PC-9 (cell line): Measurements from ENCODE around the gene CFAP99. TPM values are rescaled to one million over a fixed set of nuclear protein-coding genes. Genes with fewer than 3 reads are reported as not detected.

ENCODE experiments used
- BruUV-seq: library from RNA; stranded (reverse); fragments of 400-500 nt; replicated peaks from 2 replicates; lab custom pipeline; 2021; lab: Mats Ljungman, UMichigan
- CTCF ChIA-PET: fragments of 300-600 bp; sonication (Branson Sonifier 250); formaldehyde crosslinking; loops from one replicate; lab custom pipeline; 2022; ENCODE audit warnings: antibody characterized with exemption; lab: Charles Lee
- POLR2A ChIA-PET: fragments of 300-600 bp; sonication (Branson Sonifier 250); formaldehyde crosslinking; loops from one replicate; lab custom pipeline; 2022; ENCODE audit warnings: antibody characterized with exemption; ENCODE audit not compliant: unreplicated experiment; lab: Charles Lee
- DNase-seq, 2 experiments: peaks; one replicate each; pipeline versions ENCODE4 v3.0.0 to v3.0.0-alpha.2; 2015 to 2022; ENCODE audit warnings: mixed read lengths in 1 of 2
- H2AFZ ChIP-seq: fragments of 200-600 bp; sonication (generic); 2 replicates; pipeline ENCODE4 v1.8.1; 2017; ENCODE audit warnings: antibody characterized with exemption
- H3F3A ChIP-seq: fragments of 200-600 bp; sonication (generic); 2 replicates; pipeline ENCODE4 v1.8.1; 2017; ENCODE audit warnings: antibody characterized with exemption, mild to moderate bottlenecking, low read depth; ENCODE audit not compliant: insufficient read depth
- H3K27ac ChIP-seq: fragments of 200-600 bp; sonication (generic); 2 replicates; pipeline ENCODE4 v1.6.1; 2016; ENCODE audit warnings: mixed run types
- H3K27me3 ChIP-seq: fragments of 200-600 bp; sonication (generic); 2 replicates; pipeline ENCODE4 v1.6.1; 2016; ENCODE audit warnings: low read depth, mixed run types; ENCODE audit not compliant: insufficient read depth
- H3K36me3 ChIP-seq: fragments of 200-600 bp; sonication (generic); 2 replicates; pipeline ENCODE4 v1.6.1; 2016; ENCODE audit warnings: low read depth, mixed run types
- H3K4me1 ChIP-seq: fragments of 200-600 bp; sonication (generic); replicated peaks from 2 replicates; pipeline ENCODE4 v1.6.1; 2016; ENCODE audit warnings: mixed run types; ENCODE audit not compliant: insufficient read depth
- H3K4me2 ChIP-seq: fragments of 200-600 bp; sonication (generic); 2 replicates; pipeline ENCODE4 v1.6.1; 2017; ENCODE audit warnings: mixed run types
- H3K4me3 ChIP-seq: fragments of 200-600 bp; sonication (generic); 2 replicates; pipeline ENCODE4 v1.6.1; 2016; ENCODE audit warnings: mixed run types
- H3K79me2 ChIP-seq: fragments of 200-600 bp; sonication (generic); 2 replicates; pipeline ENCODE4 v1.6.1; 2017; ENCODE audit warnings: low read depth, mixed run types
- H3K9me2 ChIP-seq: fragments of 200-600 bp; sonication (generic); 2 replicates; pipeline ENCODE4 v1.8.1; 2017; ENCODE audit warnings: mild to moderate bottlenecking; ENCODE audit not compliant: insufficient read depth
- H3K9me3 ChIP-seq: fragments of 200-600 bp; sonication (generic); 2 replicates; pipeline ENCODE4 v1.8.1; 2016; ENCODE audit warnings: low read depth; ENCODE audit not compliant: insufficient read depth
- H4K20me1 ChIP-seq: fragments of 200-600 bp; sonication (generic); 2 replicates; pipeline ENCODE4 v1.8.1; 2017; ENCODE audit not compliant: insufficient read depth
- EZH2 ChIP-seq: fragments of 200-600 bp; sonication (generic); IDR thresholded peaks from 2 replicates; pipeline ENCODE4 v1.8.0; 2017; ENCODE audit warnings: antibody characterized with exemption, low read depth
- intact Hi-C: fragments of 100-400 bp; cut with micrococcal nuclease; formaldehyde crosslinking; loops from one replicate; pipeline ENCODE4 v1.10.0; 2022; ENCODE audit not compliant: unreplicated experiment
- total RNA-seq: library from RNA; stranded (reverse); gene quantifications from 2 replicates; pipeline ENCODE4 v1.2.3, GENCODE V29; 2021
- TF ChIP-seq, protein P1 (sequence below): fragments of 200-600 bp; sonication (generic); conservative IDR thresholded peaks from 2 replicates; pipeline ENCODE4 v1.6.1; 2017; ENCODE audit warnings: mixed run types, antibody characterized with exemption, mild to moderate bottlenecking, moderate library complexity

Gene CFAP99
- total RNA-seq, 1 experiment from 2014 or later: 0.85 TPM

DNA sequence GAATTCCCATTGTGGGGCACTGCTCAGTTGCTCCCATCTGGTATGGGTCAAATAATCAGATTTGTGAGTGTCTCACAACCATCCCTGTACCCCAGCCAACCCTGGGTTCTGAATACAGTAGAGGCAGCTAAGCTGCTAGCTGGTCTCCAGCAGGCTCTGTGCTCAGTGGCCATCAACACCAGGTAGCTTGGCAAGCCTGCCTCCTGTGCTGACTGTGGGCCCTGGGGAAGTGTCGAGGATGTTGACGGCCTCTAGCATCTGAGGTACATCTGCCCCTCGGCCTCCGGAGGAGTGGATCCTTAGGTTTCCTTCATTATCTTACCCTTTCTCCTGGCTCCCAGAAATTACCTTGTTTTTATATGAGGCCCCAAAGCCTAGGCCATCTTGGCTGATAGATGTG, 63.4 kb downstream of the CFAP99 start:
- Histone ChIP-seq H3K4me2 (no peak overlapping the region), H3K36me3 (no peaks in the 10 kb centered on the region), H3K9me3 (no peaks in the 10 kb centered on the region), H4K20me1 (peaks cover 87% of the 10 kb centered on the region), H2AFZ (no peak overlapping the region), H3K9me2 (no peaks in the 10 kb centered on the region), H3K27ac (no peak overlapping the region), H3K4me1 (no peaks in the 10 kb centered on the region), H3F3A (no peaks in the 10 kb centered on the region), H3K79me2 (peaks cover 96% of the 10 kb centered on the region), H3K4me3 (no peak overlapping the region), H3K27me3 (no peaks in the 10 kb centered on the region)
- no peak for TF ChIP-seq EZH2
- no TSS peak for BruUV-seq
- intact Hi-C loops: no loop called here
- CTCF ChIA-PET: interaction anchor here (0.6 kb wide), 1 partner anchor 44 kb away, joined by 3 read pairs; no protein-coding TSS in a partner anchor
- POLR2A ChIA-PET: interaction anchor here (0.8 kb wide), 1 partner anchor 706 kb away, joined by 7 read pairs; no protein-coding TSS in a partner anchor
- DNase-seq: no peak

DNA sequence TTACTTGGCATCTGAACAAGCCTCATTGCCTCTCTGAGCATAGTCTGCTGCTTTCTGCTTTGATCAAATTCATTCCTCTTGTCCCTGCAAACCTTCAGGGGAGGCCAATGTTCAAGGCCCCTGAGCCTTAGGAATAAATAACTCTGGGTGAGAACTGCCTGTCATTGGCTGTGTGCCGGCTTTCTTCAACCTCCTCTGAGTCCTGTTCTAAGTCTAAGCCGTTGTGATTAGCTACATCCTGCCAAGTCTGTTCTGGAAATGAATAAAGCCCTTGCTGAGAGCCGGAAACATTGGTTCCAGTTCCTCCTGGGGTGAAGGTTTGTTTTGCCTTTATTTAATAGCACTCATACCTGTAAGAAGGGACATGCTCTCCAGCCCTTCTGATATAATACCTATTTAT, 63.9 kb downstream of the CFAP99 start:
- no peak overlapping the region for H3K4me3 ChIP-seq
- no peaks in the 10 kb centered on the region for H3K36me3 ChIP-seq
- no peak overlapping the region for H3K4me2 ChIP-seq

DNA sequence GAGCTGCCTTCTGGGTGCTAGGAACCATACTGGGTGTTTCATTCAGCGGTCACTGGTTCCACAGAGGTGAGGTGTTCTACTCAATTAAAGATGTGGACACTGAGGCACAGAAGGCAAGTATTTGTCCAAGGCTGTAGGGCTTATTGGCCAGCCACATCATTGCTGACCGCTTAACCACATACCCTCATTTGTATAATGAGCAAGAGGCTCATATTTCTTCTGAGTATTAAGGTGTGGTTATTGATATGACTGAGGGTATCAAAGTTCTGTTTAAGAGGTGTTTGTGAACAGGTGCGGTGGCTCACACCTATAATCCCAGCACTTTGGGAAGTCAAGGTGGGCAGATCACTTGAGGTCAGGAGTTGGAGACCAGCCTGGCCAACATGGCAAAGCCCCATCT, 64.5 kb downstream of the CFAP99 start:
- CTCF ChIA-PET: interaction anchor here (0.6 kb wide), 1 partner anchor 525 kb away, joined by 5 read pairs; no protein-coding TSS in a partner anchor
- intact Hi-C loops: no loop called here
- DNase-seq: no peak

More for the DNA sequence above, 63.9 kb downstream of the CFAP99 start:
- ChIA-PET POLR2A (interaction anchor here (0.8 kb wide), 1 partner anchor 707 kb away, joined by 7 read pairs; no protein-coding TSS in a partner anchor), CTCF (no interaction called here)
- no peaks in the 10 kb centered on the region for H3F3A ChIP-seq
- H3K27me3 ChIP-seq: no peaks in the 10 kb centered on the region
- no peaks in the 10 kb centered on the region for H3K9me2 ChIP-seq
- no peak overlapping the region for H3K27ac ChIP-seq
- H3K79me2 ChIP-seq: peaks cover 96% of the 10 kb centered on the region
- no peaks in the 10 kb centered on the region for H3K4me1 ChIP-seq
- BruUV-seq: no TSS peak
- no peak for DNase-seq
- H4K20me1 ChIP-seq: peaks cover 88% of the 10 kb centered on the region
- no peaks in the 10 kb centered on the region for H3K9me3 ChIP-seq
- TF ChIP-seq, protein P1, sequence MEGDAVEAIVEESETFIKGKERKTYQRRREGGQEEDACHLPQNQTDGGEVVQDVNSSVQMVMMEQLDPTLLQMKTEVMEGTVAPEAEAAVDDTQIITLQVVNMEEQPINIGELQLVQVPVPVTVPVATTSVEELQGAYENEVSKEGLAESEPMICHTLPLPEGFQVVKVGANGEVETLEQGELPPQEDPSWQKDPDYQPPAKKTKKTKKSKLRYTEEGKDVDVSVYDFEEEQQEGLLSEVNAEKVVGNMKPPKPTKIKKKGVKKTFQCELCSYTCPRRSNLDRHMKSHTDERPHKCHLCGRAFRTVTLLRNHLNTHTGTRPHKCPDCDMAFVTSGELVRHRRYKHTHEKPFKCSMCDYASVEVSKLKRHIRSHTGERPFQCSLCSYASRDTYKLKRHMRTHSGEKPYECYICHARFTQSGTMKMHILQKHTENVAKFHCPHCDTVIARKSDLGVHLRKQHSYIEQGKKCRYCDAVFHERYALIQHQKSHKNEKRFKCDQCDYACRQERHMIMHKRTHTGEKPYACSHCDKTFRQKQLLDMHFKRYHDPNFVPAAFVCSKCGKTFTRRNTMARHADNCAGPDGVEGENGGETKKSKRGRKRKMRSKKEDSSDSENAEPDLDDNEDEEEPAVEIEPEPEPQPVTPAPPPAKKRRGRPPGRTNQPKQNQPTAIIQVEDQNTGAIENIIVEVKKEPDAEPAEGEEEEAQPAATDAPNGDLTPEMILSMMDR: no peak
- TF ChIP-seq EZH2: no peak
- intact Hi-C loops: no loop called here
- H2AFZ ChIP-seq: no peak overlapping the region

More for the DNA sequence above, 64.5 kb downstream of the CFAP99 start:
- no peak overlapping the region for H2AFZ ChIP-seq
- POLR2A ChIA-PET: interaction anchor here (0.8 kb wide), 1 partner anchor 708 kb away, joined by 7 read pairs; no protein-coding TSS in a partner anchor
- peaks cover 96% of the 10 kb centered on the region for H3K79me2 ChIP-seq
- H3K9me3 ChIP-seq: no peaks in the 10 kb centered on the region
- TF ChIP-seq EZH2: no peak
- TF ChIP-seq, protein P1: no peak
- H3F3A ChIP-seq: no peaks in the 10 kb centered on the region
- peaks cover 88% of the 10 kb centered on the region for H4K20me1 ChIP-seq
- H3K36me3 ChIP-seq: no peaks in the 10 kb centered on the region
- no TSS peak for BruUV-seq
- no peak overlapping the region for H3K27ac ChIP-seq
- no peak overlapping the region for H3K4me3 ChIP-seq
- no peaks in the 10 kb centered on the region for H3K4me1 ChIP-seq
- no peaks in the 10 kb centered on the region for H3K9me2 ChIP-seq
- H3K27me3 ChIP-seq: no peaks in the 10 kb centered on the region
- H3K4me2 ChIP-seq: no peak overlapping the region
